AG04449 (cell line): ENCODE data around the gene C2orf49.

Experiments
- CTCF ChIA-PET: fragments of 350-600 bp; formaldehyde crosslinking; extraction: SDS; loops from one replicate; lab custom pipeline; 2021; ENCODE audit warnings: antibody characterized with exemption; lab: Yijun Ruan, JAX
- POLR2A ChIA-PET: fragments of 400-600, 350-600 bp; formaldehyde crosslinking; extraction: SDS; loops from one replicate; lab custom pipeline; 2020; ENCODE audit warnings: antibody characterized with exemption, inconsistent platforms; lab: Yijun Ruan, JAX
- DNase-seq: peaks from one replicate; pipeline ENCODE4 v3.0.0-alpha.2; 2010; ENCODE audit warnings: low read depth, low spot score
- H3K4me3 ChIP-seq: 2 replicates; pipeline ENCODE4 v1.5.1; 2011; ENCODE audit warnings: low read depth, mild to moderate bottlenecking, control low read depth, low read length
- TF ChIP-seq, protein P1 (sequence below): IDR thresholded peaks from one replicate; pipeline ENCODE4 v1.5.1; 2011; ENCODE audit warnings: mild to moderate bottlenecking, moderate library complexity, low read length, control low read depth, inconsistent platforms; ENCODE audit not compliant: insufficient read depth; ENCODE audit errors: missing control alignments

The C2orf49 gene

DNA sequence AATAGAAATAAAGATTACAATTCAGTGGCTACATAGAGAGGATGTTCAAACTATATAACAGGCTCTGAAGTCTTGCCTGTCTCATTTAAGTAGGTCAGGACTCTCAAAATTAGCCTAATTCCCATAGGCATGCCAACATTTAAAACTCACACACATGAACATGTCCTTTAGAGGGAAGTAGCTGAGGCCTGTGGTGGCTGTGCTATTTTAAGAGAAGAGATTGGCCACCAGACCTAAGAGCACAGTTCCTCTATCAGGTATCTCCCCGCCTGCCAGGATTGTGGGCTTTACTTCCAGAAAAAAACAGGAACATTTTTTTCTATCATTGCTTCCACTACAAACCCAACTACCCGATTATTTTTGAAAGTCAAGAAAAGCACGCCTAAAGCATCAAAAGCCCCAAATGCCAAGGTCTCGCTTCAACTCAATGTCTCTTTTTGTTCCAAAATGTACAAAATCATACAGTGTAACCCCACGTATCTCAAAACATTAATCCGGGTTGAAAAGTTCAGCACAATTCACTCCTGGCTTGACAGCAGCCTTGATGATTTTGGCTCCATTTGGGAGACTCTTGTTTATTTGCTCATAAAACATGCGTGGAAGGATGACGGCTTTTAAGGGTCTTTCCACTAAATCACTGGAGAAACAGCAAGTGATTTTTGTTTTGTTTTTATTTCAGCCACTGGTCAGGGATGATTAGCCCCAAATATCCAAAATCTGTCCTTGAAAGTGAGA, 46.3 kb downstream of the C2orf49 start:
- H3K4me3 ChIP-seq = no peak overlapping the region
- TF ChIP-seq, protein P1, sequence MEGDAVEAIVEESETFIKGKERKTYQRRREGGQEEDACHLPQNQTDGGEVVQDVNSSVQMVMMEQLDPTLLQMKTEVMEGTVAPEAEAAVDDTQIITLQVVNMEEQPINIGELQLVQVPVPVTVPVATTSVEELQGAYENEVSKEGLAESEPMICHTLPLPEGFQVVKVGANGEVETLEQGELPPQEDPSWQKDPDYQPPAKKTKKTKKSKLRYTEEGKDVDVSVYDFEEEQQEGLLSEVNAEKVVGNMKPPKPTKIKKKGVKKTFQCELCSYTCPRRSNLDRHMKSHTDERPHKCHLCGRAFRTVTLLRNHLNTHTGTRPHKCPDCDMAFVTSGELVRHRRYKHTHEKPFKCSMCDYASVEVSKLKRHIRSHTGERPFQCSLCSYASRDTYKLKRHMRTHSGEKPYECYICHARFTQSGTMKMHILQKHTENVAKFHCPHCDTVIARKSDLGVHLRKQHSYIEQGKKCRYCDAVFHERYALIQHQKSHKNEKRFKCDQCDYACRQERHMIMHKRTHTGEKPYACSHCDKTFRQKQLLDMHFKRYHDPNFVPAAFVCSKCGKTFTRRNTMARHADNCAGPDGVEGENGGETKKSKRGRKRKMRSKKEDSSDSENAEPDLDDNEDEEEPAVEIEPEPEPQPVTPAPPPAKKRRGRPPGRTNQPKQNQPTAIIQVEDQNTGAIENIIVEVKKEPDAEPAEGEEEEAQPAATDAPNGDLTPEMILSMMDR = no peak
- CTCF ChIA-PET = interaction anchor here (1.2 to 25.1 kb wide), 2 partner anchors 88 to 136 kb away, joined by 3 to 328 read pairs; no protein-coding TSS in a partner anchor
- POLR2A ChIA-PET = no interaction called here
- DNase-seq = no peak

DNA sequence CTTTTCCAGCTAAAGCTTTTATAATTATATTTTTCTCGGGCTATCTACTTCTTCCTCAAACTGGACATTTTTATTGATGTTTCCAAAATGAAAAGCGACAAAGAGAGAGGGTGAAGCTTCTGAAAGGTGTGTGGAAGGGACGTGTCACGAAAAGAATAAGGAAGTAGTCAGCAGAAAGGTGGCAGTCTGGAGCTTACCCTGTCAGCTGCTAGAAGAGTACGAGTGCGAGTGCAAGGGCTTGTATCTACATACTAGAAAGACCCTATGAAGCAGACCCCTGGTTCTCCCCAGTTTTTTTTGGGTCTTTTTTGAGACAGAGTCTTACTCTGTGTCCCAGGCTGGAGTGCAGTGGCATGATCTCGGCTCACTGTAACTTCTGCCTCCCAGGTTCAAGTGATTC, 46.9 kb downstream of the C2orf49 start:
- DNase-seq = no peak
- POLR2A ChIA-PET = no interaction called here
- TF ChIP-seq, protein P1 = no peak
- H3K4me3 ChIP-seq = no peak overlapping the region
- CTCF ChIA-PET = interaction anchor here (1.2 to 25.1 kb wide), 2 partner anchors 87 to 135 kb away, joined by 3 to 328 read pairs; no protein-coding TSS in a partner anchor

DNA sequence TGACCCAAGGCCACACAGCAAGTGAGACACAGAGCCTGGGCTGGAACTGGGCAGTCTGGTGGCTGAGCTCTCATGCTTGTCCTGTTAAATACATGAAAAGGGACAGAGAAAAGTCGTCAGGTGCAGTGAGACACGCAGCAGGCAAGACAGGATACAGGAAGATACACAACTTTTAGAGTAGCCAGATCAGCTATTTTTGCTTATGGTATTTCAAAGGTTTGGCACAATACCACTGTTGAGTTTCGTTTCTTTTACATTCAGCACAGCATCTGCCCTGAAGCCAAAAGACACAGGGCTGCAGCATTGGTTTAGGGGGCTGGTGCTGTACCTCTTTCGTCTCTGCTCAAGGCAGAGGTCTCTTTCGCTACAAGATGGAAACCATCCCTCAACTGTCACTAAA, 47.5 kb downstream of the C2orf49 start:
- POLR2A ChIA-PET = no interaction called here
- CTCF ChIA-PET = interaction anchor here (1.2 to 25.1 kb wide), 3 partner anchors 11 to 134 kb away, joined by 3 to 328 read pairs (median 4); no protein-coding TSS in a partner anchor
- TF ChIP-seq, protein P1 = no peak
- no peak overlapping the region for H3K4me3 ChIP-seq
- no peak for DNase-seq

DNA sequence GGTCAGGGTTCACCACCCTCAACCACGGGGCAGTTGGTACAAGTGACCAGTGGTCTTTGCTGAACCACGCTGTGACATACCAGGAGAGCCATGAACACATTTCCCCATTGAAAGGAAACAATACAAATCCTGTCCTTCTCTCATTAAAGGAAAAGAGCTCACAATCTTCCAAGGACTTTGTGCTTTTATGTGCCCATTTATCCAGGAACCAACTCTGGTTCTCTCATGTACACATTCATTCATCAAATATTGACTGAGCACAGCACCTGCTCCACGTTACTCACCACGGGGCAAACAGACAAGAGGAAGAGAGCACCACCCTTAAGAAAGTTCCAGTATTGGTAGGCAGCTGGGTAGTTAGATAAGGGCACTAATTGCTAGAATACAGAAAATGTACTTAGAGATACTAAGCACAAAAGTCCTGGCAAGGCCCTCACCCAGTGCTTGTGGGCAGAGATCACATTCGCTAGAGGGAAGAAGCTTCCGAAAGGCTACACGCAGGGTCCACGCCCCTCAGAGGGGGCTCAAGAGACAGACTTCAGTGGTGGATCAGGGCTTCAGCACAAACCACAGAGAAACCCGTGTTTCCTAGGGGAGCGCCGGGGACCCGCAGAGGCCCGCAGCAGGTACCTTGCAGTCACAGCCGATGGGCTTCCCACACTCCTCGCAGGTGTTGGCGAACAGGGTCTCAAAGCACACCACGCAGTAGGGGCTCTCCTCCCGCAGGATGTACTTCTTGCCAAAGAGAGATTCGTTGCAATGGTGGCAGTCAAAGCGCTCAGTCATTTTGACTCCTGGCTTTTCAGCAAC, 48.6 kb downstream of the C2orf49 start:
- ChIA-PET POLR2A (no interaction called here), CTCF (interaction anchor here (1.0 to 25.1 kb wide), 3 partner anchors 8 to 133 kb away, joined by 4 to 328 read pairs (median 4); no protein-coding TSS in a partner anchor)
- TF ChIP-seq, protein P1 = no peak
- no peak for DNase-seq
- H3K4me3 ChIP-seq = no peak overlapping the region

DNA sequence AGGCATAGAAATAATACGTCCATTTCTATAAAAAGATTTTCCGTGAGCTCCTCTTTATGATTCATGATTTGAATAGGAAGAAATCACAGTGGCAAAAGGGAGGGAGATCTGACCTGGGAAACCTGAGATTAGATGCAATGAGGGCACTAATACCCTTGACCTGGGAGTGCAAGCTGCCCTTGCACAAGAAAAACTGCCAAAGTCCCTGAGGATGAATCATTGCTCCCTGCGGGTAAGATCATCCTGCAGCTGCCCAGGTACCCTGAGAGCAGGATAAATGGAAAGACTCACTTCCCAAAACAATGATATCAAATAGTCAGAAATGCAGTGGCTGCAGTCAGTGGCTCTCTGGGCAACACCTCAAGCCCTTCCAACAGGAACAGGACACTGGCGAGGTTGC, 49.9 kb downstream of the C2orf49 start:
- DNase-seq = no peak
- H3K4me3 ChIP-seq = no peak overlapping the region
- TF ChIP-seq, protein P1 = no peak
- CTCF ChIA-PET = interaction anchor here (0.8 to 25.1 kb wide), 6 partner anchors 9 to 132 kb away, joined by 3 to 328 read pairs (median 3); partner anchors contain the start of gene FHL2
- POLR2A ChIA-PET = interaction anchor here (0.8 to 1.2 kb wide), 5 partner anchors 8 to 25 kb away, joined by 3 to 12 read pairs (median 4); no protein-coding TSS in a partner anchor
